HepG2 (cell line): ENCODE measurements around the gene TATDN3. TPM values are rescaled to one million over a fixed set of nuclear protein-coding genes. Genes with fewer than 3 reads are reported as not detected.

Experiments used
- ASH2L ChIP-seq: fragments of 300-600, 200-600 bp; sonication (generic); IDR thresholded peaks from 2 replicates; pipeline ENCODE4 v1.7.0; 2017; ENCODE audit warnings: low read depth, mild to moderate bottlenecking, moderate library complexity, mixed read lengths, low read length; ENCODE audit not compliant: insufficient read length
- BHLHE40 ChIP-seq: IDR thresholded peaks from 2 replicates; pipeline ENCODE4 v1.6.1; 2011; ENCODE audit warnings: low read length, improper control_type of control experiment
- DMAP1 ChIP-seq: IDR thresholded peaks from 2 replicates; pipeline ENCODE4 v1.6.1; 2016
- EZH2 ChIP-seq: conservative IDR thresholded peaks from 2 replicates; pipeline ENCODE4 v1.6.1; 2012; ENCODE audit warnings: mild to moderate bottlenecking, low read depth, low read length, moderate library complexity
- GABPA ChIP-seq, 2 experiments: IDR thresholded peaks; 2 replicates each; pipeline ENCODE4 v1.6.1; 2011 to 2016; ENCODE audit warnings: low read depth in 2 of 2, low read length in 1 of 2, missing biosample characterization in 1 of 2, missing genetic modification characterization in 1 of 2
- GABPB1 ChIP-seq: IDR thresholded peaks from 2 replicates; pipeline ENCODE4 v1.6.1; 2016; ENCODE audit warnings: mild to moderate bottlenecking, missing genetic modification reagents, moderate library complexity, missing compliant biosample characterization
- HCFC1 ChIP-seq: fragments of 150-350 bp; IDR thresholded peaks from 2 replicates; pipeline ENCODE4 v1.6.1; 2014; ENCODE audit warnings: low read depth, low read length
- HMG20A ChIP-seq: IDR thresholded peaks from 2 replicates; pipeline ENCODE4 v1.6.1; 2016; ENCODE audit warnings: borderline replicate concordance
- MEF2D ChIP-seq: sonication (generic); formaldehyde crosslinking; IDR thresholded peaks from 2 replicates; pipeline ENCODE4 v1.5.1; 2020; ENCODE audit warnings: mild to moderate bottlenecking, missing genetic modification reagents
- MIER2 ChIP-seq: IDR thresholded peaks from 2 replicates; pipeline ENCODE4 v1.6.1; 2016; ENCODE audit warnings: missing biosample characterization, missing genetic modification reagents
- ONECUT2 ChIP-seq: sonication (generic); formaldehyde crosslinking; IDR thresholded peaks from 2 replicates; pipeline ENCODE4 v1.4.0; 2020; ENCODE audit warnings: missing genetic modification reagents
- PAF1 ChIP-seq: IDR thresholded peaks from 2 replicates; pipeline ENCODE4 v1.6.1; 2016; ENCODE audit warnings: missing genetic modification reagents, missing compliant biosample characterization
- TRIM24 ChIP-seq: sonication (generic); formaldehyde crosslinking; IDR thresholded peaks from 2 replicates; pipeline ENCODE4 v1.8.0; 2022; ENCODE audit warnings: mild to moderate bottlenecking, missing genetic modification reagents
- ZC3H4 ChIP-seq: sonication (generic); formaldehyde crosslinking; IDR thresholded peaks from 2 replicates; pipeline ENCODE4 v1.4.0; 2020; ENCODE audit warnings: missing genetic modification reagents, borderline replicate concordance
- ZFAT ChIP-seq: sonication (generic); formaldehyde crosslinking; conservative IDR thresholded peaks from 2 replicates; pipeline ENCODE4 v1.8.1; 2023; ENCODE audit warnings: missing genetic modification reagents, inconsistent platforms
- ZNF263 ChIP-seq: sonication (generic); formaldehyde crosslinking; IDR thresholded peaks from 2 replicates; pipeline ENCODE4 v1.4.0; 2020; ENCODE audit warnings: missing genetic modification reagents
- ZNF343 ChIP-seq: sonication (generic); formaldehyde crosslinking; IDR thresholded peaks from 2 replicates; pipeline ENCODE4 v1.4.0; 2020; ENCODE audit warnings: mild to moderate bottlenecking, missing genetic modification reagents
- ZNF431 ChIP-seq: sonication (generic); formaldehyde crosslinking; IDR thresholded peaks from 2 replicates; pipeline ENCODE4 v1.9.0; 2022; ENCODE audit warnings: missing genetic modification reagents, low read depth, mild to moderate bottlenecking, borderline replicate concordance
- ZNF530 ChIP-seq: sonication (generic); formaldehyde crosslinking; IDR thresholded peaks from 2 replicates; pipeline ENCODE4 v1.5.0; 2020; ENCODE audit warnings: low read depth, mild to moderate bottlenecking, missing genetic modification reagents
- ZSCAN9 ChIP-seq: IDR thresholded peaks from 2 replicates; pipeline ENCODE4 v1.6.1; 2016; ENCODE audit warnings: borderline replicate concordance
- polyA plus RNA-seq, 8 experiments: library from polyadenylated mRNA; depleted of rRNA in 3 of 8; stranded (reverse) in 7 of 8; unstranded in 1 of 8; fragments of >200 nt; fragmentation: Illumina TruSeq in 4 of 8; extraction: Trizol in 4 of 8; gene quantifications; 2 replicates each; pipeline versions ENCODE4 v1.2.1 to v1.2.3, GENCODE V29; 2011 to 2016; ENCODE audit warnings: low read depth in 4 of 8, missing spikeins in 1 of 8, mixed read lengths in 1 of 8; ENCODE audit not compliant: insufficient read depth in 1 of 8
- total RNA-seq, 5 experiments: library from RNA; depleted of rRNA; stranded (reverse); fragments of >200 nt; fragmentation: Illumina TruSeq; extraction: Trizol; gene quantifications; 2 replicates each; pipeline ENCODE4 v1.2.3, GENCODE V29; 2016; ENCODE audit warnings: low read depth in 1 of 5
- TF ChIP-seq, protein P1 (sequence below), 2 experiments: sonication (generic) in 1 of 2; formaldehyde crosslinking in 1 of 2; IDR thresholded peaks; 2 replicates each; pipeline versions ENCODE4 v1.6.1 to v1.9.0; 2014 to 2022; ENCODE audit warnings: antibody characterized with exemption in 1 of 2, borderline replicate concordance in 1 of 2, inconsistent platforms in 1 of 2, low read depth in 1 of 2, missing genetic modification reagents in 1 of 2
- TF ChIP-seq, protein P2 (sequence below): sonication (generic); formaldehyde crosslinking; IDR thresholded peaks from 2 replicates; pipeline ENCODE4 v1.5.0; 2020; ENCODE audit warnings: missing genetic modification reagents
- TF ChIP-seq, protein P3 (sequence below): sonication (generic); formaldehyde crosslinking; IDR thresholded peaks from 2 replicates; pipeline ENCODE4 v1.5.0; 2020; ENCODE audit warnings: missing genetic modification reagents

The TATDN3 gene
- total and polyA plus RNA-seq, 2 of the 13 experiments (the other 11 are each of a cell fraction or from before 2014, with no cell fraction given): 7.3 to 8.6 TPM

DNA sequence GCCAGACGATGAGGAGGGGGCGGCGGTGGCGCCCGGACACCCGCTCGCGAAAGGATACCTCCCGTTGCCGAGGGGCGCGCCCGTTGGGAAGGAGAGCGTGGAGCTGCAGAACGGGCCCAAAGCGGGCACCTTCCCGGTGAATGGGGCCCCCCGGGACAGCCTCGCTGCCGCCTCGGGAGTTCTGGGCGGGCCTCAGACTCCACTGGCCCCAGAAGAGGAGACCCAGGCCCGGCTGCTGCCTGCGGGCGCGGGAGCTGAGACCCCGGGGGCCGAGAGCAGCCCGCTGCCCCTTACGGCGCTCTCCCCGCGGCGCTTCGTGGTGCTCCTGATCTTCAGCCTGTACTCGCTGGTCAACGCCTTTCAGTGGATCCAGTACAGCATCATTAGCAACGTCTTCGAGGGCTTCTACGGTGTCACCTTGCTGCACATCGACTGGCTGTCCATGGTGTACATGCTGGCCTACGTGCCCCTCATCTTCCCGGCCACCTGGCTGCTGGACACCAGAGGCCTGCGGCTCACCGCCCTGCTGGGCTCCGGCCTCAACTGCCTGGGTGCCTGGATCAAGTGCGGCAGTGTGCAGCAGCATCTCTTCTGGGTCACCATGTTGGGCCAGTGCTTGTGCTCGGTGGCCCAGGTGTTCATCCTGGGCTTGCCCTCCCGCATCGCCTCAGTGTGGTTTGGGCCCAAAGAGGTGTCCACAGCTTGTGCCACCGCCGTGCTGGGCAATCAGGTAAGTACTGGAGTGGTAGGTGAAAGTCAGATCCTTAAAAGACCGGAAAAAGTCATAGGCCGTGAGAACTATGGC, 67.0 kb downstream of the TATDN3 start (continued):
- TF ChIP-seq EZH2 (no peak), ZNF343 (CRISPR knock-in tag) (no peak; the same call in 1 of the 2 replicates), GABPA (IDR thresholded peaks at IDR 0.05; ENCODE audit: low read depth, low read length) (no peak), GABPA (CRISPR knock-in tag; IDR thresholded peaks at IDR 0.05; ENCODE audit: low read depth) (no peak), BHLHE40 (no peak), TRIM24 (CRISPR knock-in tag) (no peak), ZSCAN9 (CRISPR knock-in tag) (no peak), MEF2D (0 out of 2 replicates have a peak, but pooled peaks have one; percentile 14), ASH2L (peak; percentile 18), DMAP1 (peak; percentile 13; the same call in 1 of the 2 replicates), HMG20A (CRISPR knock-in tag) (no peak), ZNF431 (no peak), ZNF263 (CRISPR knock-in tag) (no peak), ZFAT (CRISPR knock-in tag) (no peak), ZC3H4 (CRISPR knock-in tag) (no peak), MIER2 (CRISPR knock-in tag) (no peak), PAF1 (no peak), GABPB1 (CRISPR knock-in tag) (peak; percentile 13; the same call in 1 of the 2 replicates), ONECUT2 (no peak; the same call in 1 of the 2 replicates), HCFC1 (no peak), ZNF530 (CRISPR knock-in tag) (0 out of 2 replicates have a peak, but pooled peaks have one; percentile 65)
- TF ChIP-seq, protein P1, sequence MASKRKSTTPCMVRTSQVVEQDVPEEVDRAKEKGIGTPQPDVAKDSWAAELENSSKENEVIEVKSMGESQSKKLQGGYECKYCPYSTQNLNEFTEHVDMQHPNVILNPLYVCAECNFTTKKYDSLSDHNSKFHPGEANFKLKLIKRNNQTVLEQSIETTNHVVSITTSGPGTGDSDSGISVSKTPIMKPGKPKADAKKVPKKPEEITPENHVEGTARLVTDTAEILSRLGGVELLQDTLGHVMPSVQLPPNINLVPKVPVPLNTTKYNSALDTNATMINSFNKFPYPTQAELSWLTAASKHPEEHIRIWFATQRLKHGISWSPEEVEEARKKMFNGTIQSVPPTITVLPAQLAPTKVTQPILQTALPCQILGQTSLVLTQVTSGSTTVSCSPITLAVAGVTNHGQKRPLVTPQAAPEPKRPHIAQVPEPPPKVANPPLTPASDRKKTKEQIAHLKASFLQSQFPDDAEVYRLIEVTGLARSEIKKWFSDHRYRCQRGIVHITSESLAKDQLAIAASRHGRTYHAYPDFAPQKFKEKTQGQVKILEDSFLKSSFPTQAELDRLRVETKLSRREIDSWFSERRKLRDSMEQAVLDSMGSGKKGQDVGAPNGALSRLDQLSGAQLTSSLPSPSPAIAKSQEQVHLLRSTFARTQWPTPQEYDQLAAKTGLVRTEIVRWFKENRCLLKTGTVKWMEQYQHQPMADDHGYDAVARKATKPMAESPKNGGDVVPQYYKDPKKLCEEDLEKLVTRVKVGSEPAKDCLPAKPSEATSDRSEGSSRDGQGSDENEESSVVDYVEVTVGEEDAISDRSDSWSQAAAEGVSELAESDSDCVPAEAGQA (IDR thresholded peaks at IDR 0.05; ENCODE audit: low read depth): no peak
- TF ChIP-seq, protein P1 (CRISPR knock-in tag; IDR thresholded peaks at IDR 0.05; ENCODE audit: borderline replicate concordance): no peak
- TF ChIP-seq, protein P2, sequence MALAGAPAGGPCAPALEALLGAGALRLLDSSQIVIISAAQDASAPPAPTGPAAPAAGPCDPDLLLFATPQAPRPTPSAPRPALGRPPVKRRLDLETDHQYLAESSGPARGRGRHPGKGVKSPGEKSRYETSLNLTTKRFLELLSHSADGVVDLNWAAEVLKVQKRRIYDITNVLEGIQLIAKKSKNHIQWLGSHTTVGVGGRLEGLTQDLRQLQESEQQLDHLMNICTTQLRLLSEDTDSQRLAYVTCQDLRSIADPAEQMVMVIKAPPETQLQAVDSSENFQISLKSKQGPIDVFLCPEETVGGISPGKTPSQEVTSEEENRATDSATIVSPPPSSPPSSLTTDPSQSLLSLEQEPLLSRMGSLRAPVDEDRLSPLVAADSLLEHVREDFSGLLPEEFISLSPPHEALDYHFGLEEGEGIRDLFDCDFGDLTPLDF (CRISPR knock-in tag): no peak; the same call in 1 of the 2 replicates
- TF ChIP-seq, protein P3, sequence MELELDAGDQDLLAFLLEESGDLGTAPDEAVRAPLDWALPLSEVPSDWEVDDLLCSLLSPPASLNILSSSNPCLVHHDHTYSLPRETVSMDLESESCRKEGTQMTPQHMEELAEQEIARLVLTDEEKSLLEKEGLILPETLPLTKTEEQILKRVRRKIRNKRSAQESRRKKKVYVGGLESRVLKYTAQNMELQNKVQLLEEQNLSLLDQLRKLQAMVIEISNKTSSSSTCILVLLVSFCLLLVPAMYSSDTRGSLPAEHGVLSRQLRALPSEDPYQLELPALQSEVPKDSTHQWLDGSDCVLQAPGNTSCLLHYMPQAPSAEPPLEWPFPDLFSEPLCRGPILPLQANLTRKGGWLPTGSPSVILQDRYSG (CRISPR knock-in tag): no peak
